GM19455 (cell line): ENCODE data around the gene SLFN12L.
"Not testable (repeated sequence)": the region's sequence is repeated elsewhere in the genome, so short reads cannot be mapped to it uniquely, and the experiment has no call there.

Experiments used
- ATAC-seq: cut with Tn5 transposase; IDR thresholded peaks from one replicate; pipeline ENCODE4 v1.9.1; 2021; ENCODE audit not compliant: unreplicated experiment

SLFN12L gene

GRCh38 chr17:35543856-35544255, 6.4 kb upstream of the SLFN12L start:
- ATAC-seq: no peak

- ATAC-seq: no peak
Measured at GRCh38 chr17:35542990-35543389, 5.5 kb upstream of the SLFN12L start.

GRCh38 chr17:35541434-35541833, 4.0 kb upstream of the SLFN12L start:
- no peak for ATAC-seq

GRCh38 chr17:35540589-35541404, 3.3 kb upstream of the SLFN12L start:
- no peak for ATAC-seq

GRCh38 chr17:35539659-35540026, 2.2 kb upstream of the SLFN12L start:
- no peak for ATAC-seq

GRCh38 chr17:35536664-35537171, 760 bp downstream of the SLFN12L start:
- ATAC-seq: no peak

GRCh38 chr17:35535406-35535805, 2.1 kb downstream of the SLFN12L start:
- ATAC-seq: not testable (repeated sequence)

- ATAC-seq: no peak
Measured at GRCh38 chr17:35534576-35535093, 2.8 kb downstream of the SLFN12L start.

- no peak for ATAC-seq
Measured at GRCh38 chr17:35531160-35531559, 6.3 kb downstream of the SLFN12L start.

- ATAC-seq: no peak
Measured at GRCh38 chr17:35529866-35530265, 7.6 kb downstream of the SLFN12L start.

GRCh38 chr17:35529326-35529725, 8.2 kb downstream of the SLFN12L start:
- not testable (repeated sequence) for ATAC-seq

- no peak for ATAC-seq
Measured at GRCh38 chr17:35523296-35523695, 14.2 kb downstream of the SLFN12L start.

- ATAC-seq: not testable (repeated sequence)
Measured at GRCh38 chr17:35521654-35522256, 15.7 kb downstream of the SLFN12L start.

- no peak for ATAC-seq
Measured at GRCh38 chr17:35521150-35521549, 16.3 kb downstream of the SLFN12L start.

GRCh38 chr17:35519906-35520442, 17.5 kb downstream of the SLFN12L start:
- no peak for ATAC-seq

- no peak for ATAC-seq
Measured at GRCh38 chr17:35519439-35519838, 18.0 kb downstream of the SLFN12L start.

GRCh38 chr17:35518431-35518830, 19.0 kb downstream of the SLFN12L start:
- not testable (repeated sequence) for ATAC-seq

GRCh38 chr17:35515027-35515426, 22.5 kb downstream of the SLFN12L start:
- ATAC-seq: no peak

GRCh38 chr17:35514564-35514963, 22.9 kb downstream of the SLFN12L start:
- no peak for ATAC-seq

GRCh38 chr17:35510052-35510451, 27.4 kb downstream of the SLFN12L start:
- ATAC-seq: no peak

GRCh38 chr17:35507714-35508113, 29.8 kb downstream of the SLFN12L start:
- ATAC-seq: not testable (repeated sequence)

- no peak for ATAC-seq
Measured at GRCh38 chr17:35499548-35499947, 37.9 kb downstream of the SLFN12L start.
